ENCODE results near the gene RNF151. TPM values are rescaled to one million over a fixed set of nuclear protein-coding genes. Genes with fewer than 3 reads are reported as not detected.

Gene RNF151
- total RNA-seq, 1 donor from 2014 or later = not detected

DNA sequence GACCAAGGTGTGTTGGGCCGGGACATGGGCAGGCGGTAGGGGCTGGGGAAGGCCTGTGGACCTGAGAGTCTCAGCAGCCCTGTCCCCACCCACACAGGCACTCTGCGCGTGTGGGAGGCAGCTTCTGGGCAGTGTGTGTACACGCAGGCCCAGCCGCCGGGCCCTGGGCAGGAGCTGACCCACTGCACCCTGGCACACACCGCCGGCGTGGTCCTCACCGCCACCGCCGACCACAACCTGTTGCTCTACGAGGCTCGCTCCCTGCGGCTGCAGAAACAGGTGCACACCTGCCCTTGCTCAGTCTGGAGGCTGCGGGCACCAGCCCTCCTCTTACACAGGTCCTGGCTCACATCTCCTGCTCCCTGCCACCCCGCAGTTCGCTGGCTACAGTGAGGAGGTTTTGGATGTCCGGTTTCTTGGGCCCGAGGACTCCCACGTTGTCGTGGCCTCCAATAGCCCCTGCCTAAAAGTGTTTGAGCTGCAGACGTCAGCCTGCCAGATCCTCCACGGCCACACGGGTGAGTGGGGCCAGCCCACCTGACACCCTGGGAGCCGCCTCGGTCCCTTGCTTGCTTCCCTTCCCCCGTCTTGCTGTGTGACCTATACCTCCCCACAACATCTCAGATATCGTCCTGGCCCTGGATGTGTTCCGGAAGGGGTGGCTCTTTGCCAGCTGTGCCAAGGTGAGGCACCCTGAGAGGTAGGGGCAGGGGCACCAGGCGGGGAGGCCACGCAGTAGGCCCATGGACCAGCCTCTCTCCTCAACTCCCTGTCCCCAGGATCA is 9.0 kb downstream of the RNF151 start:
- Mint-ChIP-seq H3K4me3 (ENCODE audit: unreplicated experiment) (no peak overlapping the region), H3K27ac (ENCODE audit: unreplicated experiment) (no peak overlapping the region), H3K9me3 (ENCODE audit: unreplicated experiment) (no peaks in the 10 kb centered on the region), H3K4me1 (ENCODE audit: unreplicated experiment) (peaks cover 12% of the 10 kb centered on the region), H3K36me3 (ENCODE audit: low read depth, unreplicated experiment) (no peaks in the 10 kb centered on the region), H3K27me3 (ENCODE audit: unreplicated experiment) (peaks cover 12% of the 10 kb centered on the region)
- DNase-seq (ENCODE audit: low spot score) = no peak
- TF ChIP-seq CTCF (IDR thresholded peaks at IDR 0.05; ENCODE audit: unreplicated experiment) = no peak

DNA sequence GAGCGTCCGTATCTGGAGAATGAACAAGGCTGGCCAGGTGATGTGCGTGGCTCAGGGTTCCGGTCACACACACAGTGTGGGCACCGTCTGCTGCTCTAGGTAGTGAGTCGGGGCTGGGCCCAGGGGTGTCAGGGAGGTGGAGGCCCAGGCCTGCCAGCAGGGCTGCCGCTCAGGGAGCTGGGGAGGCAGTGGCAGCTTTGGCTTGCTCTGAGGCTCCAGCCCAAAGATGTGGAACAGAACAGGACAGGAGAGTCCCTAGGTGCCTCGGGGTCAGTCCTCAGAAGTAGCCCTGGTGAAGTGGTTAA is 9.5 kb downstream of the RNF151 start:
- no peaks in the 10 kb centered on the region for H3K36me3 Mint-ChIP-seq (ENCODE audit: low read depth, unreplicated experiment)
- DNase-seq (ENCODE audit: low spot score) = no peak
- H3K27me3 Mint-ChIP-seq (ENCODE audit: unreplicated experiment) = peaks cover 13% of the 10 kb centered on the region
- no peak overlapping the region for H3K27ac Mint-ChIP-seq (ENCODE audit: unreplicated experiment)
- H3K9me3 Mint-ChIP-seq (ENCODE audit: unreplicated experiment) = no peaks in the 10 kb centered on the region
- no peak for TF ChIP-seq CTCF (IDR thresholded peaks at IDR 0.05; ENCODE audit: unreplicated experiment)
- peaks cover 12% of the 10 kb centered on the region for H3K4me1 Mint-ChIP-seq (ENCODE audit: unreplicated experiment)
- H3K4me3 Mint-ChIP-seq (ENCODE audit: unreplicated experiment) = no peak overlapping the region

GRCh38 chr16:1976951-1977874 is 10.6 kb downstream of the RNF151 start:
- Mint-ChIP-seq H3K9me3 (ENCODE audit: unreplicated experiment) (no peaks in the 10 kb centered on the region), H3K4me3 (ENCODE audit: unreplicated experiment) (no peak overlapping the region), H3K27me3 (ENCODE audit: unreplicated experiment) (peaks cover 18% of the 10 kb centered on the region), H3K4me1 (ENCODE audit: unreplicated experiment) (peaks cover 9% of the 10 kb centered on the region), H3K36me3 (ENCODE audit: low read depth, unreplicated experiment) (no peaks in the 10 kb centered on the region), H3K27ac (ENCODE audit: unreplicated experiment) (no peak overlapping the region)
- no peak for DNase-seq (ENCODE audit: low spot score)
- TF ChIP-seq CTCF (IDR thresholded peaks at IDR 0.05; ENCODE audit: unreplicated experiment) = no peak

DNA sequence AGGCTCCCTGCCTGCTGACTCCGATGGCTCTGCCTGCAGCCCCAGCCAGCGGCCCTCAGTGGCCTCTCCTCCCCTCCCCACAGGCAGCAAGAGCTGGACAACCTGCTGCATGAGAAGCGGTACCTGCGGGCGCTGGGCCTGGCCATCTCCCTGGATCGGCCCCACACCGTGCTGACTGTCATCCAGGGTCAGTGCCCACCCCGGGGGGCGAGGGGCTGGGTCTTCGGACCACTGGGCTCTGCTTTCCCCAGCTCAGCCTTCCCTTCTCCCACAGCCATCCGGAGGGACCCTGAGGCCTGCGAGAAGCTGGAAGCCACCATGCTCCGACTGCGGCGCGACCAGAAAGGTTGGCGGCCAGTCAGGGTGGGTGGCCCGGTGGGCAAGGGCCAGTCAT is 11.2 kb downstream of the RNF151 start:
- H3K9me3 Mint-ChIP-seq (ENCODE audit: unreplicated experiment) = no peaks in the 10 kb centered on the region
- no peak overlapping the region for H3K27ac Mint-ChIP-seq (ENCODE audit: unreplicated experiment)
- no peaks in the 10 kb centered on the region for H3K36me3 Mint-ChIP-seq (ENCODE audit: low read depth, unreplicated experiment)
- peaks cover 8% of the 10 kb centered on the region for H3K4me1 Mint-ChIP-seq (ENCODE audit: unreplicated experiment)
- peaks cover 24% of the 10 kb centered on the region for H3K27me3 Mint-ChIP-seq (ENCODE audit: unreplicated experiment)
- no peak for DNase-seq (ENCODE audit: low spot score)
- no peak for TF ChIP-seq CTCF (IDR thresholded peaks at IDR 0.05; ENCODE audit: unreplicated experiment)
- H3K4me3 Mint-ChIP-seq (ENCODE audit: unreplicated experiment) = no peak overlapping the region

All from endothelial cell (in vitro differentiated cells).